Upper lobe of left lung (tissue), 6 donors: ENCODE measurements around the gene JDP2. TPM values are rescaled to one million over a fixed set of nuclear protein-coding genes. Genes with fewer than 3 reads are reported as not detected.

Experiments used
- ATAC-seq, 2 donors: fragments of 200-7000 bp; cut with Tn5 transposase; one replicate each; pipeline ENCODE4 v1.9.1; 2022; ENCODE audit warnings: mild to moderate bottlenecking in 2 of 2, moderate library complexity in 2 of 2; ENCODE audit not compliant: low FRiP score in 2 of 2
- DNase-seq, 2 donors: peaks; one replicate each; pipeline ENCODE4 v3.0.0-alpha.2; 2019 to 2020
- H3K27ac ChIP-seq, 4 donors: fragments of 200-600 bp; sonication (generic); one replicate each; pipeline ENCODE4 v1.5.1; 2016 to 2019
- H3K27me3 ChIP-seq, 4 donors: fragments of 200-600 bp; sonication (generic); one replicate each; pipeline ENCODE4 v1.5.1; 2017 to 2019
- H3K36me3 ChIP-seq, 4 donors: fragments of 200-600 bp; sonication (generic); one replicate each; pipeline ENCODE4 v1.5.1; 2016 to 2019
- H3K4me1 ChIP-seq, 4 donors: fragments of 200-600 bp; sonication (generic); one replicate each; pipeline ENCODE4 v1.5.1; 2018 to 2019
- H3K4me3 ChIP-seq, 4 donors: fragments of 200-600 bp; sonication (generic); one replicate each; pipeline ENCODE4 v1.5.1; 2017 to 2019; ENCODE audit warnings: mild to moderate bottlenecking in 2 of 4, moderate library complexity in 1 of 4
- H3K9me3 ChIP-seq, 4 donors: fragments of 200-600 bp; sonication (generic); one replicate each; pipeline ENCODE4 v1.5.1; 2018 to 2019
- CTCF ChIP-seq, 6 experiments: fragments of 450-650 bp in 4 of 6; fragments of 200-600 bp in 2 of 6; sonication (generic) in 2 of 6; IDR thresholded peaks; one replicate each; pipeline ENCODE4 v1.5.1; 2016 to 2019; ENCODE audit warnings: antibody characterized with exemption in 6 of 6
- EP300 ChIP-seq, 4 donors: sonication (generic); formaldehyde crosslinking; IDR thresholded peaks; one replicate each; pipeline ENCODE4 v1.5.1; 2017; ENCODE audit warnings: antibody characterized with exemption in 4 of 4, control low read depth in 2 of 4
- POLR2A ChIP-seq, 4 donors: fragments of 450-650 bp; IDR thresholded peaks; one replicate each; pipeline ENCODE4 v1.5.1; 2016 to 2017; ENCODE audit warnings: antibody characterized with exemption in 4 of 4, mild to moderate bottlenecking in 2 of 4
- POLR2AphosphoS5 ChIP-seq, 2 donors: sonication (generic); formaldehyde crosslinking; IDR thresholded peaks; one replicate each; pipeline ENCODE4 v1.5.1; 2017; ENCODE audit warnings: antibody characterized with exemption in 2 of 2
- WGBS, 2 donors: methylation state at CpG; one replicate each; pipeline ENCODE4 v1.1.5; 2017 to 2018; 5-methylcytosine and 5-hydroxymethylcytosine counted together
- total RNA-seq, 6 donors: library from RNA; depleted of rRNA in 4 of 6; stranded (reverse); fragments of >200 nt in 4 of 6; gene quantifications; one replicate each; pipeline versions ENCODE4 v1.1.0 to v1.2.1, GENCODE V29; 2016 to 2021
- donor health status: DM: no; HTN: no; CAD: no; lungs with moderate emphysema.
- donor health status: DM: no; HTN: yes; CAD: no; lungs with severe emphysema.

JDP2 gene
- total RNA-seq, 6 donors from 2014 or later, result 60.5 to 150 (median 110) TPM

- WGBS, 2 donors, result 37 to 56% methylated on average over 9 to 10 of the region's 10 CpGs
- H3K27me3 ChIP-seq, result no peaks in the 10 kb centered on the region
- ATAC-seq, result no peak
- H3K4me3 ChIP-seq, result peak overlapping the region; percentile 25 to 83 (median 72)
- H3K36me3 ChIP-seq, result peaks cover 5 to 38% (median 25%) of the 10 kb centered on the region in 4 donors
- DNase-seq, result no peak
- TF ChIP-seq POLR2A (IDR thresholded peaks at IDR 0.05), result no peak
- TF ChIP-seq POLR2AphosphoS5 (IDR thresholded peaks at IDR 0.05), result peak in 1 of 2 donors; percentile 2
- H3K9me3 ChIP-seq, result no peaks in the 10 kb centered on the region
- peaks cover 43 to 69% (median 59%) of the 10 kb centered on the region in 4 donors for H3K4me1 ChIP-seq
- peak overlapping the region; percentile 10 to 94 (median 74) for H3K27ac ChIP-seq
Measured at GRCh38 chr14:75430526-75430925, 2.7 kb downstream of the JDP2 start.

- Histone ChIP-seq H3K36me3 (peaks cover 5 to 42% (median 25%) of the 10 kb centered on the region in 4 donors), H3K9me3 (no peaks in the 10 kb centered on the region), H3K27me3 (no peaks in the 10 kb centered on the region), H3K4me1 (peaks cover 45 to 73% (median 59%) of the 10 kb centered on the region in 4 donors), H3K4me3 (peak overlapping the region in 3 of 4 donors; percentile 64 to 83 (median 79)), H3K27ac (peak overlapping the region in 3 of 4 donors; percentile 10 to 93 (median 53))
- DNase-seq, result no peak
- no peak for TF ChIP-seq POLR2A (IDR thresholded peaks at IDR 0.05)
- TF ChIP-seq POLR2AphosphoS5 (IDR thresholded peaks at IDR 0.05), result no peak
- no peak for TF ChIP-seq EP300 (IDR thresholded peaks at IDR 0.05)
- no peak for TF ChIP-seq CTCF (IDR thresholded peaks at IDR 0.05)
- ATAC-seq, result no peak
- 40 to 49% methylated on average over 6 of the region's 6 CpGs for WGBS, 2 donors
Measured at GRCh38 chr14:75430976-75431375, 3.2 kb downstream of the JDP2 start.

- Histone ChIP-seq H3K4me1 (peaks cover 52 to 78% (median 59%) of the 10 kb centered on the region in 4 donors), H3K9me3 (no peaks in the 10 kb centered on the region), H3K4me3 (peak overlapping the region in 1 of 4 donors; percentile 3), H3K27ac (peak overlapping the region in 1 of 4 donors; percentile 93), H3K27me3 (no peaks in the 10 kb centered on the region), H3K36me3 (peaks cover 5 to 51% (median 27%) of the 10 kb centered on the region in 4 donors)
- ATAC-seq (no peak), DNase-seq (no peak)
- no peak for TF ChIP-seq CTCF (IDR thresholded peaks at IDR 0.05)
- no peak for TF ChIP-seq EP300 (IDR thresholded peaks at IDR 0.05)
- WGBS, 2 donors, result 88 to 93% methylated on average over 4 of the region's 4 CpGs
Measured at GRCh38 chr14:75431827-75432226, 4.0 kb downstream of the JDP2 start.

- H3K36me3 ChIP-seq, result peaks cover 5 to 55% (median 27%) of the 10 kb centered on the region in 4 donors
- peak overlapping the region in 1 of 4 donors; percentile 3 for H3K4me3 ChIP-seq
- 89 to 91% methylated on average over 8 of the region's 8 CpGs for WGBS, 2 donors
- TF ChIP-seq CTCF (IDR thresholded peaks at IDR 0.05) (no peak), POLR2A (IDR thresholded peaks at IDR 0.05) (no peak), EP300 (IDR thresholded peaks at IDR 0.05) (no peak), POLR2AphosphoS5 (IDR thresholded peaks at IDR 0.05) (no peak)
- H3K4me1 ChIP-seq, result peaks cover 55 to 78% (median 58%) of the 10 kb centered on the region in 4 donors
- DNase-seq (no peak), ATAC-seq (no peak)
- no peaks in the 10 kb centered on the region for H3K9me3 ChIP-seq
- no peak overlapping the region for H3K27ac ChIP-seq
- no peaks in the 10 kb centered on the region for H3K27me3 ChIP-seq
Measured at GRCh38 chr14:75432411-75432810, 4.6 kb downstream of the JDP2 start.

- Histone ChIP-seq H3K36me3 (peaks cover 5 to 67% (median 39%) of the 10 kb centered on the region in 4 donors), H3K4me3 (no peak overlapping the region), H3K9me3 (no peaks in the 10 kb centered on the region), H3K27ac (no peak overlapping the region), H3K27me3 (no peaks in the 10 kb centered on the region), H3K4me1 (peaks cover 57 to 82% (median 66%) of the 10 kb centered on the region in 4 donors)
- 90 to 95% methylated on average over 6 of the region's 6 CpGs for WGBS, 2 donors
- no peak for DNase-seq
- TF ChIP-seq POLR2AphosphoS5 (IDR thresholded peaks at IDR 0.05) (no peak), EP300 (IDR thresholded peaks at IDR 0.05) (no peak), POLR2A (IDR thresholded peaks at IDR 0.05) (no peak), CTCF (IDR thresholded peaks at IDR 0.05) (no peak)
- no peak for ATAC-seq
Measured at GRCh38 chr14:75433631-75434071, 5.8 kb downstream of the JDP2 start.
